SK-N-SH (cell line): Measurements from ENCODE around the gene BTG4.

Source experiments
- CHD2 ChIP-seq: fragments of 150-350 bp; IDR thresholded peaks from 2 replicates; pipeline ENCODE4 v1.6.1; 2018; ENCODE audit warnings: low read length; ENCODE audit not compliant: partially characterized antibody
- ELF1 ChIP-seq: IDR thresholded peaks from 2 replicates; pipeline ENCODE4 v1.4.0; 2012
- EZH2phosphoT487 ChIP-seq: fragments of 200-600 bp; sonication (generic); IDR thresholded peaks from 2 replicates; pipeline ENCODE4 v1.6.1; 2017; ENCODE audit warnings: low read depth, mixed run types, mild to moderate bottlenecking, antibody characterized with exemption, moderate library complexity, borderline replicate concordance
- IRF3 ChIP-seq: fragments of 150-350 bp; IDR thresholded peaks from 2 replicates; pipeline ENCODE4 v1.6.1; 2016; ENCODE audit warnings: mild to moderate bottlenecking, low read depth, low read length
- RAD21 ChIP-seq: IDR thresholded peaks from 2 replicates; pipeline ENCODE4 v1.6.1; 2012; ENCODE audit warnings: mild to moderate bottlenecking, low read length
- TAF1 ChIP-seq: IDR thresholded peaks from 2 replicates; pipeline ENCODE4 v1.6.1; 2012; ENCODE audit warnings: low read depth, mild to moderate bottlenecking, low read length, moderate library complexity, borderline replicate concordance
- TF ChIP-seq, protein P1 (sequence below): fragments of 200-600 bp; sonication (generic); IDR thresholded peaks from 2 replicates; pipeline ENCODE4 v1.6.1; 2017; ENCODE audit warnings: antibody characterized with exemption, mild to moderate bottlenecking, moderate library complexity

DNA sequence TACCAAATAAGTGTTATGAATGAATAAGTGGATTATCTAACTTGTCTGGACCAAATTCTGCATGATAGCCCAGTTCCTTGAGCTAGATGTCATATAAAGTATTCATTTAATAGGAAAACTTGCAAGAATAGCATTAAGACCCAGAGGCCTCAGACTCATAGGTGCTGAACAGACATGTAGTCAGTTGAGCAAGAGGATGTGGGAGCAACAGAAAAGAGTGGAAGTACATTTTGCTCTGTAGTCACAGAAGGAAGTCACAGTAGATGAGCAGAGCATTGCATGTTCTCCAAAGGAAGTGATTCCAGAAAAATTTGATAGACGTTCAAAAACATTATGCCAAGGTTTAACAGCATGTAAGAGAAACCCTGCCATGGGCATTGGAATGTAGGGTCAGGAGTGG lies 11.9 kb upstream of the BTG4 start:
- TF ChIP-seq, protein P1, sequence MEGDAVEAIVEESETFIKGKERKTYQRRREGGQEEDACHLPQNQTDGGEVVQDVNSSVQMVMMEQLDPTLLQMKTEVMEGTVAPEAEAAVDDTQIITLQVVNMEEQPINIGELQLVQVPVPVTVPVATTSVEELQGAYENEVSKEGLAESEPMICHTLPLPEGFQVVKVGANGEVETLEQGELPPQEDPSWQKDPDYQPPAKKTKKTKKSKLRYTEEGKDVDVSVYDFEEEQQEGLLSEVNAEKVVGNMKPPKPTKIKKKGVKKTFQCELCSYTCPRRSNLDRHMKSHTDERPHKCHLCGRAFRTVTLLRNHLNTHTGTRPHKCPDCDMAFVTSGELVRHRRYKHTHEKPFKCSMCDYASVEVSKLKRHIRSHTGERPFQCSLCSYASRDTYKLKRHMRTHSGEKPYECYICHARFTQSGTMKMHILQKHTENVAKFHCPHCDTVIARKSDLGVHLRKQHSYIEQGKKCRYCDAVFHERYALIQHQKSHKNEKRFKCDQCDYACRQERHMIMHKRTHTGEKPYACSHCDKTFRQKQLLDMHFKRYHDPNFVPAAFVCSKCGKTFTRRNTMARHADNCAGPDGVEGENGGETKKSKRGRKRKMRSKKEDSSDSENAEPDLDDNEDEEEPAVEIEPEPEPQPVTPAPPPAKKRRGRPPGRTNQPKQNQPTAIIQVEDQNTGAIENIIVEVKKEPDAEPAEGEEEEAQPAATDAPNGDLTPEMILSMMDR, result no peak
- TF ChIP-seq IRF3, result no peak
- no peak for TF ChIP-seq RAD21
- TF ChIP-seq EZH2phosphoT487, result no peak
- TF ChIP-seq CHD2, result no peak
- no peak for TF ChIP-seq TAF1
- no peak for TF ChIP-seq ELF1
